ENCODE data around the gene SP140.

The SP140 gene

GRCh38 chr2:230184727-230185578, 40.6 kb upstream of the SP140 start:
- Histone ChIP-seq H3K27me3 (ENCODE audit: insufficient read depth, low read depth, severe bottlenecking) (peaks cover 45% of the 10 kb centered on the region), H3K27ac (no peak overlapping the region), H3K36me3 (no peaks in the 10 kb centered on the region), H3K9me3 (ENCODE audit: severe bottlenecking) (no peaks in the 10 kb centered on the region), H3K4me3 (ENCODE audit: low read depth, low read length) (no peak overlapping the region)
- no peak for TF ChIP-seq CTCF (IDR thresholded peaks at IDR 0.05; ENCODE audit: low read depth, low read length)
- no peak for DNase-seq

- no peak for DNase-seq
- H3K4me3 ChIP-seq (ENCODE audit: low read depth, low read length), result no peak overlapping the region
- H3K36me3 ChIP-seq, result no peaks in the 10 kb centered on the region
- H3K27me3 ChIP-seq (ENCODE audit: insufficient read depth, low read depth, severe bottlenecking), result peaks cover 48% of the 10 kb centered on the region
- no peaks in the 10 kb centered on the region for H3K9me3 ChIP-seq (ENCODE audit: severe bottlenecking)
- H3K27ac ChIP-seq, result no peak overlapping the region
- TF ChIP-seq CTCF (IDR thresholded peaks at IDR 0.05; ENCODE audit: low read depth, low read length), result no peak
Measured at GRCh38 chr2:230202430-230203109, 23.0 kb upstream of the SP140 start.

- no peak overlapping the region for H3K4me3 ChIP-seq (ENCODE audit: low read depth, low read length)
- no peaks in the 10 kb centered on the region for H3K36me3 ChIP-seq
- TF ChIP-seq CTCF (IDR thresholded peaks at IDR 0.05; ENCODE audit: low read depth, low read length), result no peak
- no peak overlapping the region for H3K27ac ChIP-seq
- no peak for DNase-seq
- H3K27me3 ChIP-seq (ENCODE audit: insufficient read depth, low read depth, severe bottlenecking), result peaks cover 49% of the 10 kb centered on the region
- no peaks in the 10 kb centered on the region for H3K9me3 ChIP-seq (ENCODE audit: severe bottlenecking)
Measured at GRCh38 chr2:230203110-230203676, 22.3 kb upstream of the SP140 start.

- no peaks in the 10 kb centered on the region for H3K36me3 ChIP-seq
- no peaks in the 10 kb centered on the region for H3K9me3 ChIP-seq (ENCODE audit: severe bottlenecking)
- TF ChIP-seq CTCF (IDR thresholded peaks at IDR 0.05; ENCODE audit: low read depth, low read length), result no peak
- no peak overlapping the region for H3K4me3 ChIP-seq (ENCODE audit: low read depth, low read length)
- no peak for DNase-seq
- H3K27me3 ChIP-seq (ENCODE audit: insufficient read depth, low read depth, severe bottlenecking), result peaks cover 48% of the 10 kb centered on the region
- no peak overlapping the region for H3K27ac ChIP-seq
Measured at GRCh38 chr2:230205034-230205433, 20.5 kb upstream of the SP140 start.

GRCh38 chr2:230205721-230206120, 19.8 kb upstream of the SP140 start:
- no peak overlapping the region for H3K4me3 ChIP-seq (ENCODE audit: low read depth, low read length)
- no peaks in the 10 kb centered on the region for H3K36me3 ChIP-seq
- no peak for TF ChIP-seq CTCF (IDR thresholded peaks at IDR 0.05; ENCODE audit: low read depth, low read length)
- no peak for DNase-seq
- H3K27ac ChIP-seq, result no peak overlapping the region
- no peaks in the 10 kb centered on the region for H3K9me3 ChIP-seq (ENCODE audit: severe bottlenecking)
- H3K27me3 ChIP-seq (ENCODE audit: insufficient read depth, low read depth, severe bottlenecking), result peaks cover 53% of the 10 kb centered on the region
